ENCODE data around the gene PELI1. TPM values are rescaled to one million over a fixed set of nuclear protein-coding genes. Genes with fewer than 3 reads are reported as not detected.

PELI1 gene
- total and polyA plus RNA-seq, 2 of the 8 experiments (the other 6 are each of a cell fraction or from before 2014, with no cell fraction given), result 21.8 to 57.1 TPM

GRCh38 chr2:64133354-64133753 is 10.9 kb downstream of the PELI1 start:
- CTCF ChIA-PET (ENCODE audit: partially characterized antibody), result interaction anchor here (0.9 to 1.6 kb wide), 4 partner anchors 9 to 83 kb away, joined by 3 to 6 read pairs (median 3); no protein-coding TSS in a partner anchor
- no peak overlapping the region for H2BK12ac ChIP-seq (ENCODE audit: low read depth, low read length)
- H3K56ac ChIP-seq (replicated peaks; ENCODE audit: insufficient read length, low read depth, low read length), result no peak overlapping the region
- peaks cover 3% of the 10 kb centered on the region for H3K79me1 ChIP-seq (ENCODE audit: low read depth, low read length)
- no peak overlapping the region for H3K27ac ChIP-seq (ENCODE audit: low read depth, low read length)
- no peak overlapping the region for H3K4me3 ChIP-seq (ENCODE audit: extremely low read depth in 1 of 4, insufficient read depth in 2 of 4, low read depth in 3 of 4, low read length in 4 of 4)
- H4K8ac ChIP-seq (ENCODE audit: extremely low read depth, insufficient read depth, low read length), result no peak overlapping the region
- WGBS, 2 experiments (ENCODE audit: extremely low coverage in 1 of 2, insufficient coverage in 1 of 2, insufficient read length in 1 of 2, insufficient replicate concordance in 2 of 2, low coverage in 1 of 2, low lambda C conversion rate in 2 of 2, missing lambda C conversion rate in 1 of 2), result 85% methylated on average over 1 of the region's 1 CpG; no CpG with 5 or more reads in 1 of the 2 experiments
- TF ChIP-seq EGR1 (IDR thresholded peaks at IDR 0.05; ENCODE audit: borderline replicate concordance, low read depth, low read length) (no peak), TCF12 (IDR thresholded peaks at IDR 0.05; ENCODE audit: low read depth, low read length) (no peak), TEAD4 (IDR thresholded peaks at IDR 0.05; ENCODE audit: low read depth, low read length) (no peak), KDM4A (IDR thresholded peaks at IDR 0.05; ENCODE audit: low read depth, low read length, severe bottlenecking) (no peak)
- H4K91ac ChIP-seq (replicated peaks; ENCODE audit: insufficient read length, low read length), result no peak overlapping the region
- H3K79me2 ChIP-seq (ENCODE audit: control insufficient read depth in 1 of 2, insufficient read depth in 2 of 2, low read length in 2 of 2), result peaks cover 4 to 100% of the 10 kb centered on the region in 2 experiments
- no peak overlapping the region for H3K14ac ChIP-seq (ENCODE audit: insufficient read length)
- DNase-seq (ENCODE audit: low read depth in 1 of 2, low spot score in 2 of 2) (no peak), FAIRE-seq (no peak)
- no peak overlapping the region for H2BK15ac ChIP-seq (ENCODE audit: low read length)
- H2AFZ ChIP-seq (ENCODE audit: low read length), result no peak overlapping the region
- no peak overlapping the region for H3K23ac ChIP-seq (ENCODE audit: insufficient read length)
- no peaks in the 10 kb centered on the region for H3K9me3 ChIP-seq (ENCODE audit: insufficient read depth in 2 of 2, low read depth in 1 of 2, low read length in 1 of 2)
- no peak overlapping the region for H3K4ac ChIP-seq (replicated peaks; ENCODE audit: insufficient read length, low read depth, low read length)
- no peak overlapping the region for H3K4me2 ChIP-seq (ENCODE audit: insufficient read depth in 1 of 2, low read depth in 2 of 2, low read length in 2 of 2)
- no peak overlapping the region for H3K9ac ChIP-seq (replicated peaks in 1 of 4; ENCODE audit: extremely low read depth in 1 of 4, low read depth in 3 of 4, low read length in 3 of 4)
- H3K36me3 ChIP-seq (ENCODE audit: control insufficient read depth in 2 of 4, insufficient read depth in 4 of 4, low read length in 3 of 4), result peaks cover 0 to 1% (median 0%) of the 10 kb centered on the region in 4 experiments; a peak in 2 of 8 replicates
- H2BK120ac ChIP-seq (replicated peaks; ENCODE audit: low read depth, low read length), result no peak overlapping the region
- H3K4me1 ChIP-seq (replicated peaks in 1 of 4; ENCODE audit: control insufficient read depth in 3 of 4, insufficient read depth in 4 of 4, low read length in 3 of 4), result peaks cover 0 to 12% (median 0%) of the 10 kb centered on the region in 4 experiments; a peak in 3 of 7 replicates
- H3K18ac ChIP-seq (ENCODE audit: extremely low read depth, low read length), result no peak overlapping the region
- POLR2A ChIA-PET (ENCODE audit: partially characterized antibody), result interaction anchor here (0.6 to 5.3 kb wide), 5 partner anchors 8 to 57 kb away, joined by 3 to 35 read pairs (median 3); no protein-coding TSS in a partner anchor
- peaks cover 3% of the 10 kb centered on the region in 2 experiments for H4K20me1 ChIP-seq (replicated peaks in 1 of 2; ENCODE audit: control insufficient read depth in 1 of 2, insufficient read depth in 2 of 2, low read length in 2 of 2)
- no peak overlapping the region for H2AK5ac ChIP-seq (ENCODE audit: low read depth, low read length)
- no peak overlapping the region for H4K5ac ChIP-seq (ENCODE audit: insufficient read length, low read depth, low read length)
- peaks cover 0 to 1% (median 0%) of the 10 kb centered on the region in 4 experiments; a peak in 1 of 7 replicates for H3K27me3 ChIP-seq (replicated peaks in 1 of 4; ENCODE audit: control insufficient read depth in 3 of 4, extremely low read depth in 1 of 4, insufficient read depth in 3 of 4, low read length in 3 of 4)
- no peak overlapping the region for H2BK5ac ChIP-seq (ENCODE audit: low read depth, low read length)
- no peak overlapping the region for H2BK20ac ChIP-seq (ENCODE audit: low read length)
- H3K23me2 ChIP-seq (ENCODE audit: low read depth, low read length), result no peaks in the 10 kb centered on the region
